H9 (cell line): ENCODE measurements around the gene USP46. TPM values are rescaled to one million over a fixed set of nuclear protein-coding genes. Genes with fewer than 3 reads are reported as not detected.

Experiments used
- DNase-seq: peaks from one replicate; pipeline ENCODE4 v3.0.0-alpha.2; 2017
- H2AFZ ChIP-seq: one replicate; pipeline ENCODE4 v1.6.1; 2013; ENCODE audit warnings: mild to moderate bottlenecking, low read length, control low read depth, moderate library complexity
- H2AK5ac ChIP-seq: 2 replicates; pipeline ENCODE4 v1.6.1; 2013; ENCODE audit warnings: low read length, control low read depth, mixed read lengths; ENCODE audit not compliant: insufficient read length
- H2BK120ac ChIP-seq: one replicate; pipeline ENCODE4 v1.6.1; 2013; ENCODE audit warnings: low read depth, mild to moderate bottlenecking, low read length, control low read depth, inconsistent platforms; ENCODE audit not compliant: poor library complexity, severe bottlenecking
- H2BK12ac ChIP-seq: 2 replicates; pipeline ENCODE4 v1.6.1; 2013; ENCODE audit warnings: low read length, control low read depth, mixed read lengths, low read depth; ENCODE audit not compliant: insufficient read length
- H2BK15ac ChIP-seq: 2 replicates; pipeline ENCODE4 v1.6.1; 2013; ENCODE audit warnings: low read depth, low read length, control low read depth
- H2BK20ac ChIP-seq: one replicate; pipeline ENCODE4 v1.6.1; 2013; ENCODE audit warnings: low read depth, mild to moderate bottlenecking, low read length, control low read depth, inconsistent platforms; ENCODE audit not compliant: poor library complexity, severe bottlenecking
- H2BK5ac ChIP-seq: 2 replicates; pipeline ENCODE4 v1.6.1; 2013; ENCODE audit warnings: low read length, control low read depth, mixed read lengths; ENCODE audit not compliant: insufficient read length
- H3K14ac ChIP-seq: 2 replicates; pipeline ENCODE4 v1.6.1; 2013; ENCODE audit warnings: low read length, control low read depth; ENCODE audit not compliant: insufficient read depth
- H3K18ac ChIP-seq: 2 replicates; pipeline ENCODE4 v1.6.1; 2013; ENCODE audit warnings: low read depth, mild to moderate bottlenecking, mixed read lengths, low read length, control low read depth; ENCODE audit not compliant: insufficient read length
- H3K23ac ChIP-seq: 2 replicates; pipeline ENCODE4 v1.6.1; 2013; ENCODE audit warnings: low read length, control low read depth, mixed read lengths, low read depth; ENCODE audit not compliant: insufficient read length
- H3K23me2 ChIP-seq: 2 replicates; pipeline ENCODE4 v1.6.1; 2013; ENCODE audit warnings: low read depth, mild to moderate bottlenecking, mixed read lengths, low read length, control low read depth; ENCODE audit not compliant: insufficient read length, poor library complexity, severe bottlenecking
- H3K27ac ChIP-seq: 2 replicates; pipeline ENCODE4 v1.5.1; 2013; ENCODE audit warnings: low read length, control low read depth, mixed read lengths, low read depth; ENCODE audit not compliant: insufficient read length
- H3K27me3 ChIP-seq: 2 replicates; pipeline ENCODE4 v1.6.1; 2013; ENCODE audit warnings: low read length, control low read depth, inconsistent platforms; ENCODE audit not compliant: insufficient read depth
- H3K4ac ChIP-seq: 2 replicates; pipeline ENCODE4 v1.6.1; 2013; ENCODE audit warnings: low read depth, mild to moderate bottlenecking, control low read depth, inconsistent platforms, low read length, moderate library complexity
- H3K4me1 ChIP-seq: 2 replicates; pipeline ENCODE4 v1.6.1; 2013; ENCODE audit warnings: low read length, control low read depth, inconsistent platforms; ENCODE audit not compliant: insufficient read depth
- H3K4me2 ChIP-seq: 2 replicates; pipeline ENCODE4 v1.6.1; 2013; ENCODE audit warnings: low read length, control low read depth, mixed read lengths; ENCODE audit not compliant: insufficient read length, insufficient read depth
- H3K56ac ChIP-seq: 2 replicates; pipeline ENCODE4 v1.6.1; 2013; ENCODE audit warnings: low read depth, mild to moderate bottlenecking, mixed read lengths, low read length, control low read depth; ENCODE audit not compliant: insufficient read length
- H3K79me1 ChIP-seq: 2 replicates; pipeline ENCODE4 v1.6.1; 2013; ENCODE audit warnings: low read depth, mild to moderate bottlenecking, moderate library complexity, low read length, control low read depth, inconsistent platforms; ENCODE audit not compliant: insufficient read depth, poor library complexity, severe bottlenecking
- H3K79me2 ChIP-seq: 2 replicates; pipeline ENCODE4 v1.6.1; 2013; ENCODE audit warnings: low read length, control low read depth, inconsistent platforms; ENCODE audit not compliant: insufficient read depth
- H3K9ac ChIP-seq: 2 replicates; pipeline ENCODE4 v1.6.1; 2013; ENCODE audit warnings: low read length, control low read depth, mixed read lengths; ENCODE audit not compliant: insufficient read length; ENCODE audit errors: extremely low read depth
- H3K9me3 ChIP-seq: one replicate; pipeline ENCODE4 v1.6.1; 2013; ENCODE audit warnings: low read depth, low read length, inconsistent platforms; ENCODE audit not compliant: control insufficient read depth
- H3T11ph ChIP-seq: one replicate; pipeline ENCODE4 v1.6.1; 2013; ENCODE audit warnings: mild to moderate bottlenecking, low read length, control low read depth, inconsistent platforms
- H4K20me1 ChIP-seq: one replicate; pipeline ENCODE4 v1.6.1; 2013; ENCODE audit not compliant: control insufficient read depth, insufficient read length, insufficient read depth
- H4K5ac ChIP-seq: 2 replicates; pipeline ENCODE4 v1.6.1; 2013; ENCODE audit warnings: low read depth, mild to moderate bottlenecking, mixed read lengths, low read length, control low read depth; ENCODE audit not compliant: insufficient read length
- H4K8ac ChIP-seq: replicated peaks from 2 replicates; pipeline ENCODE4 v1.6.1; 2013; ENCODE audit warnings: low read length, control low read depth, mixed read lengths, low read depth; ENCODE audit not compliant: insufficient read length
- H4K91ac ChIP-seq: 2 replicates; pipeline ENCODE4 v1.6.1; 2013; ENCODE audit warnings: low read depth, mild to moderate bottlenecking, moderate library complexity, mixed read lengths, low read length, control low read depth; ENCODE audit not compliant: insufficient read length
- H3K27ac Mint-ChIP-seq, 3 experiments: 2 replicates in 2 of 3; 3 replicates in 1 of 3; pipeline ENCODE4 v1.8.0; 2020 to 2021; ENCODE audit warnings: mixed read lengths in 3 of 3, mild to moderate bottlenecking in 1 of 3, moderate library complexity in 1 of 3
- H3K27me3 Mint-ChIP-seq: 2 replicates; pipeline ENCODE4 v1.8.0; 2021; ENCODE audit warnings: low read depth, mild to moderate bottlenecking, moderate library complexity, mixed read lengths
- H3K36me3 Mint-ChIP-seq, 3 experiments: 2 replicates in 2 of 3; 3 replicates in 1 of 3; pipeline ENCODE4 v1.8.0; 2020 to 2021; ENCODE audit warnings: low read depth in 3 of 3, mixed read lengths in 3 of 3; ENCODE audit not compliant: insufficient read depth in 1 of 3
- H3K4me1 Mint-ChIP-seq, 2 experiments: 2 replicates each; pipeline ENCODE4 v1.8.0; 2020; ENCODE audit warnings: mixed read lengths in 2 of 2
- H3K4me3 Mint-ChIP-seq, 2 experiments: 2 replicates in 1 of 2; 3 replicates in 1 of 2; pipeline ENCODE4 v1.8.0; 2020 to 2021; ENCODE audit warnings: mild to moderate bottlenecking in 2 of 2, mixed read lengths in 2 of 2, moderate library complexity in 1 of 2
- H3K9me3 Mint-ChIP-seq, 2 experiments: 2 replicates in 1 of 2; 3 replicates in 1 of 2; pipeline ENCODE4 v1.8.0; 2020; ENCODE audit warnings: mild to moderate bottlenecking in 2 of 2, mixed read lengths in 2 of 2, moderate library complexity in 1 of 2
- total RNA-seq: library from RNA; stranded (reverse); gene quantifications from 2 replicates; pipeline ENCODE4 v1.2.1, GENCODE V29; 2021
- TF ChIP-seq, protein P1 (sequence below): fragments of 200-600 bp; sonication (generic); conservative IDR thresholded peaks from 3 replicates; pipeline ENCODE4 v1.8.0; 2021; ENCODE audit warnings: antibody characterized with exemption, mild to moderate bottlenecking

The USP46 gene
- total RNA-seq, 1 experiment from 2014 or later = 59.8 TPM

- no peaks in the 10 kb centered on the region for H3K79me1 ChIP-seq
- no peak overlapping the region for H2BK120ac ChIP-seq
- H3K4me1 ChIP-seq = no peaks in the 10 kb centered on the region; the same call in 1 of the 2 replicates
- no peak overlapping the region for H2BK15ac ChIP-seq
- TF ChIP-seq, protein P1, sequence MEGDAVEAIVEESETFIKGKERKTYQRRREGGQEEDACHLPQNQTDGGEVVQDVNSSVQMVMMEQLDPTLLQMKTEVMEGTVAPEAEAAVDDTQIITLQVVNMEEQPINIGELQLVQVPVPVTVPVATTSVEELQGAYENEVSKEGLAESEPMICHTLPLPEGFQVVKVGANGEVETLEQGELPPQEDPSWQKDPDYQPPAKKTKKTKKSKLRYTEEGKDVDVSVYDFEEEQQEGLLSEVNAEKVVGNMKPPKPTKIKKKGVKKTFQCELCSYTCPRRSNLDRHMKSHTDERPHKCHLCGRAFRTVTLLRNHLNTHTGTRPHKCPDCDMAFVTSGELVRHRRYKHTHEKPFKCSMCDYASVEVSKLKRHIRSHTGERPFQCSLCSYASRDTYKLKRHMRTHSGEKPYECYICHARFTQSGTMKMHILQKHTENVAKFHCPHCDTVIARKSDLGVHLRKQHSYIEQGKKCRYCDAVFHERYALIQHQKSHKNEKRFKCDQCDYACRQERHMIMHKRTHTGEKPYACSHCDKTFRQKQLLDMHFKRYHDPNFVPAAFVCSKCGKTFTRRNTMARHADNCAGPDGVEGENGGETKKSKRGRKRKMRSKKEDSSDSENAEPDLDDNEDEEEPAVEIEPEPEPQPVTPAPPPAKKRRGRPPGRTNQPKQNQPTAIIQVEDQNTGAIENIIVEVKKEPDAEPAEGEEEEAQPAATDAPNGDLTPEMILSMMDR = no peak
- no peak overlapping the region for H3K9ac ChIP-seq
- H3K18ac ChIP-seq = no peak overlapping the region
- no peak overlapping the region for H3K4me2 ChIP-seq
- Mint-ChIP-seq H3K36me3 (peaks cover 4 to 7% (median 6%) of the 10 kb centered on the region in 3 experiments; a peak in 3 of 7 replicates), H3K4me1 (peaks cover 12 to 20% of the 10 kb centered on the region in 2 experiments), H3K9me3 (peaks cover 14 to 22% of the 10 kb centered on the region in 2 experiments), H3K27me3 (no peaks in the 10 kb centered on the region), H3K4me3 (no peak overlapping the region), H3K27ac (no peak overlapping the region)
- no peaks in the 10 kb centered on the region for H3K9me3 ChIP-seq
- no peak overlapping the region for H3K23ac ChIP-seq
- H3K4ac ChIP-seq = no peak overlapping the region
- no peak overlapping the region for H2AK5ac ChIP-seq
- no peak overlapping the region for H4K91ac ChIP-seq
- no peak overlapping the region for H2BK5ac ChIP-seq
- no peak overlapping the region for H3K56ac ChIP-seq
- no peaks in the 10 kb centered on the region for H3K27me3 ChIP-seq
- H3T11ph ChIP-seq = no peak overlapping the region
- H3K14ac ChIP-seq = no peak overlapping the region
- no peaks in the 10 kb centered on the region for H3K79me2 ChIP-seq
- no peak overlapping the region for H4K8ac ChIP-seq
- H4K20me1 ChIP-seq = no peaks in the 10 kb centered on the region
- H2AFZ ChIP-seq = no peak overlapping the region
- no peak overlapping the region for H2BK12ac ChIP-seq
- H4K5ac ChIP-seq = no peak overlapping the region
- no peak overlapping the region for H3K27ac ChIP-seq
- H3K23me2 ChIP-seq = no peaks in the 10 kb centered on the region
- H2BK20ac ChIP-seq = no peak overlapping the region
- no peak for DNase-seq
These were observed 34.4 kb upstream of the USP46 start for GRCh38 chr4:52693492-52693891.
